Panc1 (cell line): ENCODE results near the gene UGT1A9. TPM values are rescaled to one million over a fixed set of nuclear protein-coding genes. Genes with fewer than 3 reads are reported as not detected.

Source experiments
- ATAC-seq: fragments of 200-7000 bp; cut with Tn5 transposase; 2 replicates; pipeline ENCODE4 v1.9.1; 2020; ENCODE audit warnings: mild to moderate bottlenecking, moderate library complexity
- BruUV-seq: library from RNA; stranded (reverse); fragments of 400-500 nt; replicated peaks from 2 replicates; lab custom pipeline; 2021; lab: Mats Ljungman, UMichigan
- CTCF ChIA-PET: fragments of 300-600 bp; sonication (Branson Sonifier 250); formaldehyde crosslinking; loops from one replicate; lab custom pipeline; 2022; ENCODE audit warnings: antibody characterized with exemption; lab: Charles Lee
- POLR2A ChIA-PET: fragments of 300-600 bp; sonication (Branson Sonifier 250); formaldehyde crosslinking; loops from one replicate; lab custom pipeline; 2022; ENCODE audit warnings: antibody characterized with exemption; lab: Charles Lee
- DNase-seq: peaks from one replicate; pipeline ENCODE4 v3.0.0-alpha.2; 2010; ENCODE audit warnings: low read depth, low spot score
- H3K27ac ChIP-seq: 2 replicates; pipeline ENCODE4 v1.5.1; 2011; ENCODE audit warnings: mild to moderate bottlenecking, low read length, inconsistent platforms
- H3K27me3 ChIP-seq: fragments of 200-500 bp; sonication (Bioruptor generic); 2 replicates; pipeline ENCODE4 v1.6.0; 2014; ENCODE audit warnings: low read length, inconsistent platforms; ENCODE audit not compliant: control insufficient read depth, insufficient read depth
- H3K36me3 ChIP-seq: fragments of 200-500 bp; sonication (Bioruptor generic); 2 replicates; pipeline ENCODE4 v1.5.1; 2014; ENCODE audit warnings: inconsistent platforms, mild to moderate bottlenecking, low read length, moderate library complexity; ENCODE audit not compliant: control insufficient read depth, insufficient read depth
- H3K4me1 ChIP-seq: 2 replicates; pipeline ENCODE4 v1.5.1; 2011; ENCODE audit warnings: inconsistent platforms, mild to moderate bottlenecking, low read length, moderate library complexity; ENCODE audit not compliant: control insufficient read depth, insufficient read depth
- H3K4me3 ChIP-seq, 2 experiments: 2 replicates each; pipeline ENCODE4 v1.5.1; 2011 to 2012; ENCODE audit warnings: low read depth in 2 of 2, low read length in 2 of 2, mild to moderate bottlenecking in 2 of 2, inconsistent platforms in 1 of 2, moderate library complexity in 1 of 2
- H3K9me3 ChIP-seq: fragments of 200-500 bp; sonication (Bioruptor generic); 2 replicates; pipeline ENCODE4 v1.5.1; 2014; ENCODE audit warnings: low read depth, mild to moderate bottlenecking, inconsistent platforms, low read length, moderate library complexity; ENCODE audit not compliant: control insufficient read depth, insufficient read depth
- POLR2AphosphoS5 ChIP-seq: IDR thresholded peaks from 2 replicates; pipeline ENCODE4 v1.6.1; 2012; ENCODE audit warnings: mild to moderate bottlenecking, low read depth, low read length, moderate library complexity
- TCF7L2 ChIP-seq: IDR thresholded peaks from 2 replicates; pipeline ENCODE4 v1.6.1; 2011; ENCODE audit warnings: mild to moderate bottlenecking, low read depth, low read length, inconsistent platforms
- in situ Hi-C: cut with HindIII; loops from 2 replicates; pipeline ENCODE4 v1.10.0; 2016; ENCODE audit warnings: low sequenced_read_pairs, low pct_unique_long_range_greater_than_20kb
- intact Hi-C: fragments of 100-400 bp; cut with micrococcal nuclease; formaldehyde crosslinking; loops from one replicate; pipeline ENCODE4 v1.10.0; 2022; ENCODE audit not compliant: unreplicated experiment
- total RNA-seq: library from RNA; stranded (reverse); gene quantifications from one replicate; pipeline ENCODE4 v1.2.1, GENCODE V29; 2021; ENCODE audit not compliant: unreplicated experiment
- TF ChIP-seq, protein P1 (sequence below), 2 experiments: IDR thresholded peaks; 2 replicates each; pipeline ENCODE4 v1.6.1; 2011 to 2012; ENCODE audit warnings: low read depth in 2 of 2, control low read depth in 1 of 2, low read length in 1 of 2, mild to moderate bottlenecking in 1 of 2, moderate library complexity in 1 of 2; ENCODE audit not compliant: insufficient read depth in 1 of 2
- TF ChIP-seq, protein P2 (sequence below): fragments of 450-650 bp; IDR thresholded peaks from 2 replicates; pipeline ENCODE4 v1.5.1; 2017; ENCODE audit warnings: mild to moderate bottlenecking

The UGT1A9 gene
- total RNA-seq, 1 experiment from 2014 or later, result not detected

DNA sequence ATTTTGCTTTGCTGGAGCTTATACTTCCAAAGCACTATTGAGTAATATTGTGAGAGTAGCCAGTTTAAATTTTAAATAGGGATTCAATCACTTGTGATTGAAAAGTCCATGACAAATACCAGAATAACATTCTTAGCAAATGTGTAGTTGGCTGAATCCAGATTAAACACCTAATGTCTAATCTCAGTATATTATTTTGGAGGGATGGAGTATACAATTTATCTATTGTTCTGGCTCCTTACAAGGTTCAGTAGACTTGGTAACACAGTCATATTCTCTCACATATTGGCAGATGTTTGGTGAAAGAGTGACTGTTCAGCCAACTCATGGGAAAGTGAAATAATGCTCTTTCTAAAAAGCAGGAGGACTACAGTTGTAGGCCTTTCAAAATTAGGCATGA lies 2.2 kb downstream of the UGT1A9 start:
- Histone ChIP-seq H3K9me3 (no peaks in the 10 kb centered on the region), H3K27me3 (no peaks in the 10 kb centered on the region), H3K4me3 (no peak overlapping the region), H3K27ac (no peak overlapping the region), H3K36me3 (no peaks in the 10 kb centered on the region), H3K4me1 (no peaks in the 10 kb centered on the region)
- no peak for DNase-seq
- TF ChIP-seq, protein P1, sequence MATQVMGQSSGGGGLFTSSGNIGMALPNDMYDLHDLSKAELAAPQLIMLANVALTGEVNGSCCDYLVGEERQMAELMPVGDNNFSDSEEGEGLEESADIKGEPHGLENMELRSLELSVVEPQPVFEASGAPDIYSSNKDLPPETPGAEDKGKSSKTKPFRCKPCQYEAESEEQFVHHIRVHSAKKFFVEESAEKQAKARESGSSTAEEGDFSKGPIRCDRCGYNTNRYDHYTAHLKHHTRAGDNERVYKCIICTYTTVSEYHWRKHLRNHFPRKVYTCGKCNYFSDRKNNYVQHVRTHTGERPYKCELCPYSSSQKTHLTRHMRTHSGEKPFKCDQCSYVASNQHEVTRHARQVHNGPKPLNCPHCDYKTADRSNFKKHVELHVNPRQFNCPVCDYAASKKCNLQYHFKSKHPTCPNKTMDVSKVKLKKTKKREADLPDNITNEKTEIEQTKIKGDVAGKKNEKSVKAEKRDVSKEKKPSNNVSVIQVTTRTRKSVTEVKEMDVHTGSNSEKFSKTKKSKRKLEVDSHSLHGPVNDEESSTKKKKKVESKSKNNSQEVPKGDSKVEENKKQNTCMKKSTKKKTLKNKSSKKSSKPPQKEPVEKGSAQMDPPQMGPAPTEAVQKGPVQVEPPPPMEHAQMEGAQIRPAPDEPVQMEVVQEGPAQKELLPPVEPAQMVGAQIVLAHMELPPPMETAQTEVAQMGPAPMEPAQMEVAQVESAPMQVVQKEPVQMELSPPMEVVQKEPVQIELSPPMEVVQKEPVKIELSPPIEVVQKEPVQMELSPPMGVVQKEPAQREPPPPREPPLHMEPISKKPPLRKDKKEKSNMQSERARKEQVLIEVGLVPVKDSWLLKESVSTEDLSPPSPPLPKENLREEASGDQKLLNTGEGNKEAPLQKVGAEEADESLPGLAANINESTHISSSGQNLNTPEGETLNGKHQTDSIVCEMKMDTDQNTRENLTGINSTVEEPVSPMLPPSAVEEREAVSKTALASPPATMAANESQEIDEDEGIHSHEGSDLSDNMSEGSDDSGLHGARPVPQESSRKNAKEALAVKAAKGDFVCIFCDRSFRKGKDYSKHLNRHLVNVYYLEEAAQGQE (IDR thresholded peaks at IDR 0.05; ENCODE audit: insufficient read depth in 1 of 2, low read depth in 2 of 2, low read length in 1 of 2), result no peak
- intact Hi-C loops, result no loop called here
- ChIA-PET CTCF (no interaction called here), POLR2A (no interaction called here)
- no peak for ATAC-seq
- BruUV-seq, result no TSS peak
- in situ Hi-C loops, result no loop called here

DNA sequence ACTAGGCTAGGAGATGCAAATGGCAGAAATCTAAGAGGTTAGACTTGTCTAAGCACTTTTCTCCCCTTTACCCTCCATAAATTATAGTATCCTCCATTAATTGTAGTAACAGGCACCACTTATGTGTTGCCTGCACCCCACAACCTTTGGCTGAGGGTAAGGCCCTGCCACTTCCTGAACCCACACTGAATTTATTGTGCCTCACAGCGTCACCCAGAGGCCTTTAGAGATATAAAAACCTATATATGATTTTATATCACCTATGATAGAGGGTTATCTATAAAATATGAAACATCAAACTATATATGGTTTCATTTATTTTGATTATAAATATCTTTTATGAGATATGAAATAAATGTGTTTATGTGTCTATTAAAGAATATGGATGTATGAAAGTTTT lies 2.6 kb downstream of the UGT1A9 start:
- TF ChIP-seq, protein P1 (IDR thresholded peaks at IDR 0.05; ENCODE audit: insufficient read depth in 1 of 2, low read depth in 2 of 2, low read length in 1 of 2), result no peak
- no peak for TF ChIP-seq TCF7L2
- TF ChIP-seq POLR2AphosphoS5, result no peak
- TF ChIP-seq, protein P2, sequence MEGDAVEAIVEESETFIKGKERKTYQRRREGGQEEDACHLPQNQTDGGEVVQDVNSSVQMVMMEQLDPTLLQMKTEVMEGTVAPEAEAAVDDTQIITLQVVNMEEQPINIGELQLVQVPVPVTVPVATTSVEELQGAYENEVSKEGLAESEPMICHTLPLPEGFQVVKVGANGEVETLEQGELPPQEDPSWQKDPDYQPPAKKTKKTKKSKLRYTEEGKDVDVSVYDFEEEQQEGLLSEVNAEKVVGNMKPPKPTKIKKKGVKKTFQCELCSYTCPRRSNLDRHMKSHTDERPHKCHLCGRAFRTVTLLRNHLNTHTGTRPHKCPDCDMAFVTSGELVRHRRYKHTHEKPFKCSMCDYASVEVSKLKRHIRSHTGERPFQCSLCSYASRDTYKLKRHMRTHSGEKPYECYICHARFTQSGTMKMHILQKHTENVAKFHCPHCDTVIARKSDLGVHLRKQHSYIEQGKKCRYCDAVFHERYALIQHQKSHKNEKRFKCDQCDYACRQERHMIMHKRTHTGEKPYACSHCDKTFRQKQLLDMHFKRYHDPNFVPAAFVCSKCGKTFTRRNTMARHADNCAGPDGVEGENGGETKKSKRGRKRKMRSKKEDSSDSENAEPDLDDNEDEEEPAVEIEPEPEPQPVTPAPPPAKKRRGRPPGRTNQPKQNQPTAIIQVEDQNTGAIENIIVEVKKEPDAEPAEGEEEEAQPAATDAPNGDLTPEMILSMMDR, result no peak; the same call in 1 of the 2 replicates
- ATAC-seq, result no peak
- intact Hi-C loops (no loop called here), in situ Hi-C loops (no loop called here)
- POLR2A ChIA-PET, result no interaction called here
- H3K36me3 ChIP-seq, result no peaks in the 10 kb centered on the region
- BruUV-seq, result no TSS peak
- no peak overlapping the region for H3K4me3 ChIP-seq
- no peaks in the 10 kb centered on the region for H3K27me3 ChIP-seq
- no peaks in the 10 kb centered on the region for H3K9me3 ChIP-seq
- H3K4me1 ChIP-seq, result no peaks in the 10 kb centered on the region
- CTCF ChIA-PET, result no interaction called here
- H3K27ac ChIP-seq, result no peak overlapping the region
- DNase-seq, result no peak
